Psoas muscle (tissue), 8 donors: ENCODE measurements around the gene MRPL17. TPM values are rescaled to one million over a fixed set of nuclear protein-coding genes. Genes with fewer than 3 reads are reported as not detected.

Source experiments
- ATAC-seq, 4 donors: fragments of 200-7000 bp; cut with Tn5 transposase; one replicate each; pipeline ENCODE4 v1.9.1; 2020; ENCODE audit warnings: moderate library complexity in 3 of 4, mild to moderate bottlenecking in 2 of 4
- DNase-seq, 2 donors: peaks; one replicate each; pipeline ENCODE4 v3.0.0-alpha.2; 2020
- H3K27ac ChIP-seq: fragments of 200-600 bp; one replicate; pipeline ENCODE4 v1.8.0; 2022
- H3K27me3 ChIP-seq, 3 donors: fragments of 200-600 bp in 1 of 3; one replicate each; pipeline versions ENCODE4 v1.6.1 to v1.8.0; 2013 to 2022; ENCODE audit warnings: low read length in 2 of 3, mild to moderate bottlenecking in 2 of 3, moderate library complexity in 1 of 3; ENCODE audit not compliant: insufficient read depth in 3 of 3
- H3K36me3 ChIP-seq, 2 donors: fragments of 200-600 bp in 1 of 2; one replicate each; pipeline versions ENCODE4 v1.6.1 to v1.8.0; 2013 to 2022; ENCODE audit warnings: low read depth in 1 of 2, mild to moderate bottlenecking in 1 of 2, moderate library complexity in 1 of 2; ENCODE audit not compliant: insufficient read depth in 1 of 2
- H3K4me1 ChIP-seq: fragments of 200-600 bp; one replicate; pipeline ENCODE4 v1.8.0; 2022
- H3K4me3 ChIP-seq: fragments of 200-600 bp; one replicate; pipeline ENCODE4 v1.8.0; 2022; ENCODE audit warnings: mild to moderate bottlenecking
- H3K9me3 ChIP-seq: fragments of 200-600 bp; one replicate; pipeline ENCODE4 v1.8.0; 2022
- WGBS, 3 donors: extraction: QIAGEN DNeasy Blood & Tissue Kit; methylation state at CpG; one replicate each; pipeline versions ENCODE4 v1.1.6 to v1.1.7; 2013; 5-methylcytosine and 5-hydroxymethylcytosine counted together
- intact Hi-C, 2 donors: fragments of 100-400 bp; cut with DNase I; formaldehyde crosslinking; loops; one replicate each; pipeline versions ENCODE4 v1.11.0 to v1.14.2; 2022
- polyA plus RNA-seq, 3 donors: library from polyadenylated mRNA; stranded (reverse); fragments of 200-250 nt; gene quantifications; one replicate each; pipeline ENCODE4 v1.2.3, GENCODE V29; 2013
- total RNA-seq, 4 donors: library from RNA; stranded (reverse); fragmentation: NEBNext Ultra II Directional in 2 of 4; extraction: Animal tissue kit (Norgen Biotek cat#: 25700) in 2 of 4; gene quantifications; one replicate each; pipeline versions ENCODE4 v1.2.1 to v1.2.4, GENCODE V29; 2021 to 2023
- TF ChIP-seq, protein P1 (sequence below): fragments of 200-600 bp; IDR thresholded peaks from one replicate; pipeline ENCODE4 v1.8.0; 2022; ENCODE audit warnings: antibody characterized with exemption
- donor health status: healthy with polysubstance abuse.
- donor health status: DM: no; HTN: no; CAD: no; lungs with moderate emphysema.
- donor health status: Bipolar disorder and iron deficiency.
- donor health status: healthy.
- donor health status: DM: yes; HTN: yes; CAD: no.
- donor health status: DM: no; HTN: no; CAD: no.
- donor health status: DM: no; HTN: no; CAD: no.
- donor health status: DM: yes; HTN: yes; CAD: no.

MRPL17 gene
- total and polyA plus RNA-seq, 7 donors: 27.2 to 95.6 (median 43.0) TPM

DNA sequence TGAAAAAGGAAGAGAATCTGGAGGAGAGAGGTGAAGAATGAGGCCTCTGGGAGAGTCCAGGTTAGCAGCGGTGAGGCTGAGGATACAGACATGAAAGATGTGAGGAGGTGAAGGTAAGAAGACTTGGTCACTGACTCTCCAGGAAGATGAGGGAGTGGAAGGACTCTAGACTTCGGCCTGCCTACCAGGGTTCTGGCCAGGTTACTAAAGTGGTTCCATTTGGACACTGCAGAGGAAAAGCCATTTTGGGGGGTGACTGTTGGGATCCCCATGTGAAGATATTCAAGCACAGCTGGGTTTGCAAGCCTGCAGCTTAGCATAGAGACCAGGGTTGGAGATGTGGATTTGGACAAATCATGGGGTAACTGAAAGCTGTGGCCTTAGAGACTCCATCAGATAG, 35.3 kb downstream of the MRPL17 start:
- H3K36me3 ChIP-seq: no peaks in the 10 kb centered on the region
- H3K9me3 ChIP-seq: no peaks in the 10 kb centered on the region
- WGBS, 3 donors: 88 to 97% (median 88%) methylated on average over 2 of the region's 2 CpGs
- TF ChIP-seq, protein P1, sequence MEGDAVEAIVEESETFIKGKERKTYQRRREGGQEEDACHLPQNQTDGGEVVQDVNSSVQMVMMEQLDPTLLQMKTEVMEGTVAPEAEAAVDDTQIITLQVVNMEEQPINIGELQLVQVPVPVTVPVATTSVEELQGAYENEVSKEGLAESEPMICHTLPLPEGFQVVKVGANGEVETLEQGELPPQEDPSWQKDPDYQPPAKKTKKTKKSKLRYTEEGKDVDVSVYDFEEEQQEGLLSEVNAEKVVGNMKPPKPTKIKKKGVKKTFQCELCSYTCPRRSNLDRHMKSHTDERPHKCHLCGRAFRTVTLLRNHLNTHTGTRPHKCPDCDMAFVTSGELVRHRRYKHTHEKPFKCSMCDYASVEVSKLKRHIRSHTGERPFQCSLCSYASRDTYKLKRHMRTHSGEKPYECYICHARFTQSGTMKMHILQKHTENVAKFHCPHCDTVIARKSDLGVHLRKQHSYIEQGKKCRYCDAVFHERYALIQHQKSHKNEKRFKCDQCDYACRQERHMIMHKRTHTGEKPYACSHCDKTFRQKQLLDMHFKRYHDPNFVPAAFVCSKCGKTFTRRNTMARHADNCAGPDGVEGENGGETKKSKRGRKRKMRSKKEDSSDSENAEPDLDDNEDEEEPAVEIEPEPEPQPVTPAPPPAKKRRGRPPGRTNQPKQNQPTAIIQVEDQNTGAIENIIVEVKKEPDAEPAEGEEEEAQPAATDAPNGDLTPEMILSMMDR: no peak
- DNase-seq (no peak), ATAC-seq (no peak)
- intact Hi-C loops: no loop called here
- peaks cover 0 to 5% (median 0%) of the 10 kb centered on the region in 3 donors for H3K27me3 ChIP-seq
- peaks cover 11% of the 10 kb centered on the region for H3K4me1 ChIP-seq
- H3K27ac ChIP-seq: peak overlapping the region; percentile 54
- no peak overlapping the region for H3K4me3 ChIP-seq

DNA sequence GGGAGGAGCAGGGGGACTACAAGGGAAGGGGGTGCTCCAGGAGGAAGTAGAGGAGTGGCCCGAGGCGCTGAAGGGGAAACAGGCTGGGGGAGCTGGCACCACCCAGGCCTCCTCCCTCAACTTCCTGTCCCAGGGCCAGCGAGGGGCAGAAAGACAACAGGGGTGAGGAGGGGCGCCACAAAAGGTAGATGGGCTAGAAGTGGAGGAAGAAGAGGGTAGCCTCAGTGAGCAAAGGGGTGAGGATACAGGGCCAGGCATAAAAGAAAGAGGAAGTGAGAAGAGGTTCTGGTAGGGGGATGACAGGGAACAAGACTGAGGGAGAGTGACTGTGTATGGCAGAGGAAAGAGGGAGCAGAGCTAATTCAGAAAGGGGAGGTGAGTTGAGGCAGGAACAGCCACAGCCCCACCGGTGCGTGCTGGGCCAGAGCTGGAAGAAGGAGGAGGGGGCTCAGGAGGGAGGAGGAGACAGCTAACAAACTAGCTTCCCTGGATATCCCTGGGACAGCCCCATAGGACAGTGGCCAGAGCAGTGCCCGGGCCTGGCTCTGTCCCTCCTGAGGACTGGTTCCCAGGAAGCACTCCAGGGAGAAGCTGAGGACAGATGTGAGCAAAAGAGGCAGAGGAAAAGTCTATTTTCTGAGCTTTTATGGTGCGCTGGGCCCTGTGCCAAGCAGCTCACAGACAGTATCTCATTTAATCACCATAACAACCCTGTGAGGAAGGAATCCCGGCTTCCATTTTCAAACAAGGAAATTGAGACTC, 36.0 kb downstream of the MRPL17 start:
- DNase-seq: no peak
- Histone ChIP-seq H3K4me1 (peaks cover 11% of the 10 kb centered on the region), H3K9me3 (no peaks in the 10 kb centered on the region), H3K4me3 (no peak overlapping the region), H3K27me3 (peaks cover 0 to 5% (median 0%) of the 10 kb centered on the region in 3 donors), H3K36me3 (no peaks in the 10 kb centered on the region), H3K27ac (peak overlapping the region; percentile 54)
- intact Hi-C loops: no loop called here
- WGBS, 3 donors: 18 to 37% (median 25%) methylated on average over 9 of the region's 9 CpGs
- TF ChIP-seq, protein P1: no peak
- peak; percentile 25 to 46 (median 28) for ATAC-seq

DNA sequence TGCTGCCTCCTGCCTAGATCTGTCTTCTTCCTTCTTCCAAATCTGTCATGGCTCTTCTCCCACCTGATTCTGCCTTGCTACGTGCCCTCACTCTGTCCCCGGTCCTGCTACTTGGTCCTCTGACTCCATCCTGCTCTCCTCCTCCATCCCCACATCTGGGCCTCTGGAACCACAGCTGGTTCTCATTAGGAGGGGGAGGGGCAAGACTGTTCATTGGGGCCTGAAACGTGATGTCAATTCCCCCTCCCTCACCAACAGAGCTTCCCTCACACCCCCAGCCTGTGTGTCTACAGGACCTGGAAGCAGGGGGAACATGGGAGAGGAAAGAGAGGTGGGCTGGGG, 36.6 kb downstream of the MRPL17 start:
- H3K27ac ChIP-seq: peak overlapping the region; percentile 54
- H3K27me3 ChIP-seq: peaks cover 0 to 5% (median 0%) of the 10 kb centered on the region in 3 donors
- no peaks in the 10 kb centered on the region for H3K9me3 ChIP-seq
- H3K4me1 ChIP-seq: peaks cover 11% of the 10 kb centered on the region
- ATAC-seq: peak; percentile 32 to 77 (median 48)
- TF ChIP-seq, protein P1: no peak
- WGBS, 3 donors: 34 to 51% (median 34%) methylated on average over 3 of the region's 3 CpGs
- no peaks in the 10 kb centered on the region for H3K36me3 ChIP-seq
- H3K4me3 ChIP-seq: no peak overlapping the region
- no peak for DNase-seq
- intact Hi-C loops: no loop called here

GRCh38 chr11:6646071-6646470, 37.1 kb downstream of the MRPL17 start:
- no peaks in the 10 kb centered on the region for H3K36me3 ChIP-seq
- H3K9me3 ChIP-seq: no peaks in the 10 kb centered on the region
- intact Hi-C loops: no loop called here
- DNase-seq: peak; percentile 83 to 91
- peak overlapping the region; percentile 54 for H3K27ac ChIP-seq
- TF ChIP-seq, protein P1: no peak
- H3K4me1 ChIP-seq: peaks cover 11% of the 10 kb centered on the region
- no peak overlapping the region for H3K4me3 ChIP-seq
- 20 to 35% (median 27%) methylated on average over 12 of the region's 12 CpGs for WGBS, 3 donors
- ATAC-seq: peak; percentile 56 to 80 (median 68)
- H3K27me3 ChIP-seq: peaks cover 0 to 5% (median 0%) of the 10 kb centered on the region in 3 donors
